GM18870 (cell line): ENCODE measurements around the gene BTD.

Experiments
- ATAC-seq: cut with Tn5 transposase; IDR thresholded peaks from one replicate; pipeline ENCODE4 v1.9.1; 2021; ENCODE audit warnings: moderate library complexity; ENCODE audit not compliant: unreplicated experiment

Gene BTD

DNA sequence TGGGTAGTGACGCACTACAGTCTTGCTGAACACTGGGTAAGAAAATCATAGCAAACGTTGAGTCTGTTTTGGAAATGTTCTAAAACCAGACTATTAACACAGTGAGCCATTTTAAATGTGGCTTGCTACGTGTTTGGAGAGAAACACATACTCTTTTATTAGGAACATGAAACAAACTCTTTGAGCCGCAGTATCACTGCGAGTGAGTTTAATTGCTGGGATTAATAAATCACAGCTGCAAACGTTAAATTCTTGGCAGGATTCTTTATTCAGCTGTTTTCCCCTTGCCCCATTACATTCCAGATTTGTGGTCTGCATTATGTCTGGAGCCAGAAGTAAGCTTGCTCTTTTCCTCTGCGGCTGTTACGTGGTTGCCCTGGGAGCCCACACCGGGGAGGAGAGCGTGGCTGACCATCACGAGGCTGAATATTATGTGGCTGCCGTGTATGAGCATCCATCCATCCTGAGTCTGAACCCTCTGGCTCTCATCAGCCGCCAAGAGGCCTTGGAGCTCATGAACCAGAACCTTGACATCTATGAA lies 33.6 kb downstream of the BTD start:
- no peak for ATAC-seq

DNA sequence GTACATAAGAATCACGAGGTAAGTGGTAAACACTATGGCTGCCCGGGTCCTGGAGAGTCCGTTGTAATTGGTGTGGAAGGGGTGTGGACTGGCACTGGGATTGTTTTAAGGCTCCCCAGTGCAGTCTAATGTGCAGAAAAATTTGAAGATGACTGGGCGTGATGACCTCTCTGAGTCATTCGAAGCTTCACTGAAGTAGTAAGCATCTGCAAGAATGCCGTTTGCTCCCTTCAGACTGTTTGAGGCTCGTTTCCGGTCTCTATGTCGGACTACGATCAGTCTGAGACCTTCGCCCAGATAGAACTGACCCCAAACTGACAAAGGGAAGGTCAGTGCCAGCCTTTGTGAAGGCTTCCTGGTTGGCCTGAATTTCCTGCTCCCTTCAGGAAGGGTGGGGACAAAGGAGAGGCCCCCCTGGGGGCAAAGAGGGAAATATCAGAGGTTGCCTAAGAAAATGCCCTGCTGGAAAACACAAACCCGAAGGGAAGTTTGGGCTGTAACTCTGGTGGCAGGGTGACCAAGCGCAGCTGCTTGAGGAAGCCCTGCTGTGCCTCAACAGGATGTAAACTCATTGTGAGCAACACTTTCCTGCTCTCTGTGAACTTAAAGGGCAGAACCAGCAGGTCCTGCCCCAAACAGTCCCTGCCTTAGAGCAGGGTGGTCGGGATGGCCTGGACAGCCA lies 34.6 kb downstream of the BTD start:
- no peak for ATAC-seq

GRCh38 chr3:15637131-15637951 lies 35.8 kb downstream of the BTD start:
- peak; percentile 38 for ATAC-seq

DNA sequence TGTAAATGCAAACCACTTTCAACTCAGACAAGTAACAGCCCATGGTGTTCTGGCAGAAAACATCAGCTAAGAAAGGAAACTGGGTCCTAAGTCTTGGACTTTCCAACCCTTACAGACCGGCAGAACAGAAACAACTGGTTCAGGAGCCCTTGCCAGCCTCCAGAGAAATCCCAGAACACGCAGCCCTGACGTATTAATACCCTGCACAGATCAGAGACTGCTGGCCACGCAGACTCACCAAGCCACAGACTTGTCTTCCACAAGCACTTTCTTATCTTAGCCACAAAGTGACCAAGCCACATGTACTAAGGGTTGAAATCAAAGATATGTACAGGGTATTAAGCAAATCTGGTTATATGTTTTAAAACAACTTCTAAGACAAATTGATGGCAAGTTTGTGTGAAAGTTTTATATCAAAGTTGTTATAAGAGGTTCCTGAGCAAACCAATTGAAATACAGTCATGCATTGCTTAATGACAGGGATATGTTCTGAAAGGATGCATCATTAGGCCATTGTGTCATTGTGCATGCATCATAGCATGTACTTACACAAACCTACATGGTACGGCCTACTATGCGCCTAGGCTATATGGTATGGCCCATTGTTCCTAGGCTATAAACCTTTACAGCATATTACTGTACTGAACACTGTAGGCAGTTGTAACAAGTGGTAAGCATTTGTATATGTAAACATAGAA lies 36.8 kb downstream of the BTD start:
- ATAC-seq, result no peak

- no peak for ATAC-seq
Observed at GRCh38 chr3:15638891-15639262, 37.3 kb downstream of the BTD start.

DNA sequence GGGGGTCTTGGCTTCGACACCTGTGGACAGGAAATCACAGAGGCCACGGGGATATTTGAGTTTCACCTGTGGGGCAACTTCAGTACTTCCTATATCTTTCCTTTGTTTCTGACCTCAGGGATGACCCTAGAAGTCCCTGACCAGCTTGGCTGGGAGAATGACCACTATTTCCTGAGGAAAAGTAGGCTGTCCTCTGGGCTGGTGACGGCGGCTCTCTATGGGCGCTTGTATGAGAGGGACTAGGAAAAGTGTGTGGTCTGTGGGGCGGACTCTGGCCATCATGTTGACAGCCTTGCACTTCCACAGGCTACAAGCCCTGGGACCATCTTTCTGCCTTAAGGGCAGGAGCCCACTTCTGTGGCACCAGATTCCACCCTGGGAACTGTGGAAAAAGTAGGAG lies 43.7 kb downstream of the BTD start:
- no peak for ATAC-seq

- ATAC-seq, result no peak
Observed at GRCh38 chr3:15645740-15646501, 44.4 kb downstream of the BTD start.

GRCh38 chr3:15646851-15647511 lies 45.4 kb downstream of the BTD start:
- peak; percentile 27 for ATAC-seq

GRCh38 chr3:15647611-15648167 lies 46.1 kb downstream of the BTD start:
- peak; percentile 91 for ATAC-seq

DNA sequence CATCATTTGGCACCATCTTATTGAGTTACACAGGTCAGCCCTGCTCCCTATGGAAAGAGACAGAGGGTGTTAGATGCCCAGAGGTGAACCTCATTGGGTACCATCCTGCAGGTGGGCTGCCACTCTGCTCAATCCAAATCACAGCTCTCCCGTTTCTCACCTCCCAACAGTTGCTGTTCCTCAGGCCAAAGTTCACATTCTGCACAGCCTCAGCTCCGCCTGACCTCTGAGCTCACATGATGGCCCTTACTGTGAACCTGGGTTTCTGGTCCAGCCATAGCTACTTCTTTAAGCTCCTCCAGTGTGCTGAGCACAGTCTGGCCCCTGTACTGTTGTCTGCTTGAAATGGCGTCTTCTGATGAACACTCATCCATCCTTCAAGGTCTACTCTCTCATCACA lies 47.8 kb downstream of the BTD start:
- no peak for ATAC-seq

GRCh38 chr3:15649858-15650257 lies 48.3 kb downstream of the BTD start:
- ATAC-seq, result no peak

DNA sequence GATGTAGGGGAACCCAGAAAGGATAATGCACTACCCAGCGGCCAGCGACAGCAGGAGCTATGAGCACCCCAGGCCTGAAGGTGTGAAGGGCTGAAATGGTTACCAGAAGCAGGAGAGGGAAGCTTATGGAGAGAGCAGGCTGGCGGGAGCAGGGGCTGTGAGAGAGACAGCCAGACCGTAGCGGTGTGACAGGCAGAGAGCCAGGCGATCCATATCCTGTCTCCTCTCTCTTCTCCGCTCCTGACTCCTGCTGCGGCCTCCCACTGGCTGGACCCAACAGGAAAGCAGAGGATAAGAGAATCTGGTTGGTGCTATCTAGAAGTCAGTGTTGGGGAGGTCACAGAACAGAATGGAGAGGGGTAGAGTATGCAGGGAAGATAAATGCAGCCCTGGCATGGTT lies 49.9 kb downstream of the BTD start:
- ATAC-seq, result no peak

- ATAC-seq, result no peak
Observed at GRCh38 chr3:15653321-15653720, 51.8 kb downstream of the BTD start.

- no peak for ATAC-seq
Observed at GRCh38 chr3:15654127-15654526, 52.6 kb downstream of the BTD start.

- ATAC-seq, result no peak
Observed at GRCh38 chr3:15654891-15655290, 53.3 kb downstream of the BTD start.

DNA sequence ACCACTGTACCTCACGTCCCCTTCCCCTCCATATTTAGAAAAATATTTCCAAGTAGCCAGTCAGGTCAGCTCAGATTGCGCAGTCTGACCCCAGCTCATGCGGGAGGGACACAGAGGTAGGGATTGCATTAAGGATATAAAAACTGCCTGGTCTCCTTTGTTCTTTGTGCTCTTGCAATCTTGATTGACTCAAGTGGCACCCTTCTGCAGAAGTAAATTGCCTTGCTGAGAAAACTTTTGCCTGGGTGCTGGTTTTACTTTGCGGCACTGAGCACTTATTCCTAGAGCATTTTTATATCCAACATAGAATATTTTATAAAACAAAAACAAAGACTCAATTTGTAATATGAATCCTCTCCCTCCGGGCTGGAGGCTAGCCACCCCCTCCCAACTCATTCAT lies 54.8 kb downstream of the BTD start:
- ATAC-seq, result no peak

- no peak for ATAC-seq
Observed at GRCh38 chr3:15657016-15657415, 55.5 kb downstream of the BTD start.

GRCh38 chr3:15659254-15659975 lies 57.9 kb downstream of the BTD start:
- ATAC-seq, result no peak
